Esophagus squamous epithelium (tissue), 4 donors: Measurements from ENCODE around the gene FBXW4.

ENCODE experiments used
- CTCF ChIP-seq, 6 experiments: fragments of 450-650 bp in 4 of 6; fragments of 200-600 bp in 2 of 6; sonication (generic) in 2 of 6; IDR thresholded peaks; one replicate each; pipeline ENCODE4 v1.5.1; 2016 to 2019; ENCODE audit warnings: antibody characterized with exemption in 6 of 6, mild to moderate bottlenecking in 4 of 6, moderate library complexity in 4 of 6
- POLR2A ChIP-seq, 4 donors: fragments of 450-650 bp; IDR thresholded peaks; one replicate each; pipeline ENCODE4 v1.6.1; 2017; ENCODE audit warnings: antibody characterized with exemption in 4 of 4, mild to moderate bottlenecking in 4 of 4, moderate library complexity in 3 of 4

DNA sequence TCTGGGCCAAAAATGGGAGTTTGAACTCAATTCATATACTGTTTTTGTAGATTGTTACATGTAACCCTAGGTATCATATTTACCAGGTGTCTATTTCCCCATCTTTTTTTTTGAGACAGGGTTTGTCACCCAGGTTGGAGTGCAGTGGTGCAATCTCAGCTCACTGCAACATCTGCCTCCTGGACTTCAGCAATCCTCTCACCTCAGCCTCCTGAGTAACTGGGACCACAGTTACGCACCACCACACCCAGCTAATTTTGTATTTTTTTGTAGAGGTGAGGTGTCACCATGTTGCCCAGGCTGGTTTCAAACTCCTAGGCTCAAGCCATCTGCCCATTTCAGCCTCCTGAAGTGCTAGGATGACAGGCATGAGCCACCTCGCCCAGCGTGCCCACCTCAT lies 28.2 kb upstream of the FBXW4 start:
- TF ChIP-seq CTCF (IDR thresholded peaks at IDR 0.05) (no peak), POLR2A (IDR thresholded peaks at IDR 0.05) (no peak)
